Measurements from ENCODE around the gene LPAR5.
A peak's percentile ranks its signal among the peaks of the same experiment; 100 is the strongest.

LPAR5 gene

DNA sequence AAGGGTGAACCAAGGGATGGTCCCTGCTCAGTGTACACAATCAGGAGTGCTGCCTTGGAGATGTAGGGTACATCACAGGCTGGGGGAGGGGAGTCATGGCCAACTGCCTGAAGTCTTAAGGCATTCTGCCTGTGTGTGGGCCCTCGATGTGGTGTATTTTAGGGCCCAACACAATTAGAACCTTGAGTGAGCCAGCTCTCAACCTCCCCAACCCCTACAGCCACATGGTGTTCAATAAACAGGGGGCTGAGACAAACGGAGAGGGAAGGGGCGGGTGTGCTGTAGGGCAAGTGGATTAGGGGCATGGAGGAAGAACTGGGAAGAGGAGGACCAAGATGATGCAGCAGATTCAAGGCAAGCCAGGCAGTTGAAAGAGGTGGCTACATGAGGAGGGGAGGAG lies 20.0 kb downstream of the LPAR5 start:
- TF ChIP-seq, protein P1, sequence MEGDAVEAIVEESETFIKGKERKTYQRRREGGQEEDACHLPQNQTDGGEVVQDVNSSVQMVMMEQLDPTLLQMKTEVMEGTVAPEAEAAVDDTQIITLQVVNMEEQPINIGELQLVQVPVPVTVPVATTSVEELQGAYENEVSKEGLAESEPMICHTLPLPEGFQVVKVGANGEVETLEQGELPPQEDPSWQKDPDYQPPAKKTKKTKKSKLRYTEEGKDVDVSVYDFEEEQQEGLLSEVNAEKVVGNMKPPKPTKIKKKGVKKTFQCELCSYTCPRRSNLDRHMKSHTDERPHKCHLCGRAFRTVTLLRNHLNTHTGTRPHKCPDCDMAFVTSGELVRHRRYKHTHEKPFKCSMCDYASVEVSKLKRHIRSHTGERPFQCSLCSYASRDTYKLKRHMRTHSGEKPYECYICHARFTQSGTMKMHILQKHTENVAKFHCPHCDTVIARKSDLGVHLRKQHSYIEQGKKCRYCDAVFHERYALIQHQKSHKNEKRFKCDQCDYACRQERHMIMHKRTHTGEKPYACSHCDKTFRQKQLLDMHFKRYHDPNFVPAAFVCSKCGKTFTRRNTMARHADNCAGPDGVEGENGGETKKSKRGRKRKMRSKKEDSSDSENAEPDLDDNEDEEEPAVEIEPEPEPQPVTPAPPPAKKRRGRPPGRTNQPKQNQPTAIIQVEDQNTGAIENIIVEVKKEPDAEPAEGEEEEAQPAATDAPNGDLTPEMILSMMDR (IDR thresholded peaks at IDR 0.05; ENCODE audit: insufficient read depth, low read depth, low read length, missing control alignments) = no peak
- no peak overlapping the region for H3K4me3 ChIP-seq (ENCODE audit: low read depth, low read length)
- no peak for DNase-seq (ENCODE audit: low read depth)

DNA sequence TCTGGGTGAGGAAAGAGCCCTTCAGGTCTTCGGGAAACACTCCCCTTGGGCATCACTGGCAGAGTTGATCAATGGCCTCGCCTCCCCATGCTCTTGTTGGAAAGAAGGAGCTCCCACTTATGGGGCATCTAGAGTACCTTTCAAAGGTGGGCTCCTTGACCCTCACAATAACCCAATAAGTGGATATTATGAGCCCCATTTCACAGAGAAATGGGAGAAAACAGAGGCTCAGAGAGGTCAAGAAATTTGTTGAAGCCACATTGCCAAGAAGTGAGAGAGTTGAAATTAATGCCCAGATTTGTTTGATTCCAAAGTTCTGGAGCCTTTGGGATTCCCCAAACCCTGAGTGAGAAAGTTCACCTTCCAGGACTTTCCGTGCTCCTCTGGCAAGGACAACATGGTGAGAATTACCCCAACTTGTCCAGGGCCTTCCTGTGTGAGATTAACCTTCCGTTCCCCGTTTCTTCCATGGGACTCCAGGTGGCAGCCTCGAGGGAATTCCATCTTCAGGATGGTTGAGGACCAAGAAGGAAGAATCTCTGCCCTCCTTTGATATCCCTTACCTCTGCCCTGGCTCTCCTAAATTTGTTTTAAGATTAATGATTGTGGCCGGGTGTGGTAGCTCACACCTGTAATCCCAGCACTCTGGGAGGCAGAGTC lies 21.1 kb downstream of the LPAR5 start:
- no peak overlapping the region for H3K4me3 ChIP-seq (ENCODE audit: low read depth, low read length)
- TF ChIP-seq, protein P1 (IDR thresholded peaks at IDR 0.05; ENCODE audit: insufficient read depth, low read depth, low read length, missing control alignments) = no peak
- no peak for DNase-seq (ENCODE audit: low read depth)

DNA sequence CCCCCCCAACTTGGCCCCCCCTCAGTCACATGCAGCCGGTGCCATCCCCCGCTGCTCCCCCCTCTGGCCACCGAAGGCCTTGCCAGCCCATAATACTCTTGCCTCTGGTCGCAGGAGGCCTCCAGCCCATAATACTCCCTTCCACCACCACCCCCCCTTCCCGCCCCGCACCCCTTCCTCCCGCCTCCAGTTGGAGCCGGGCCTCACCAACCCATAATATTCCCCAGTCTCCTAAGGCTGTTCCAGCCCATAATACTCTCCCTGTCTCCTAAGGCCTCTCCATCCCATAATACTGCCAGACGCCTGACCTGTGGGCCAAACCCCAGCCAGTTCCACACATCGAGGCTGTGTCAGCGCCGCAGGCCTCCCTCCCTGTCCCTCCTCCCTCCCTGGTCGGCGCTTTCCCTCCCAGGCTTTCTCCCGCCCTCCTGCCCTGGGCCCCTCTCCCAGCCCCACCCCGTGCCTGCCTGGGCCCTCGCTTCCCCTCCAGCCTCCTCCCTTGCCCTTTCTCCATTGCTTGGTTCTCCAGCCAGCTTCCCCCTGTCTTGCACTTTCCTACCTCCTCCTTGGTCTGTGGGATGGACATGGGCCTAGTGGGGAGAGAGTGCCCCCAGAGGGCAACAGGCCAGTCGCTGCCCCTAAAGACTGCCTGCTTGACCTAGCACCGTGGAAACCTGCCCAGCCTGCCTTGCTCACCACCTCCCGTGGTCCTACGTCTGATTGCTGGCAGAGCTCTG lies 21.8 kb downstream of the LPAR5 start:
- DNase-seq (ENCODE audit: low read depth) = peak; percentile 82
- TF ChIP-seq, protein P1 (IDR thresholded peaks at IDR 0.05; ENCODE audit: insufficient read depth, low read depth, low read length, missing control alignments) = peak; percentile 6
- no peak overlapping the region for H3K4me3 ChIP-seq (ENCODE audit: low read depth, low read length)

DNA sequence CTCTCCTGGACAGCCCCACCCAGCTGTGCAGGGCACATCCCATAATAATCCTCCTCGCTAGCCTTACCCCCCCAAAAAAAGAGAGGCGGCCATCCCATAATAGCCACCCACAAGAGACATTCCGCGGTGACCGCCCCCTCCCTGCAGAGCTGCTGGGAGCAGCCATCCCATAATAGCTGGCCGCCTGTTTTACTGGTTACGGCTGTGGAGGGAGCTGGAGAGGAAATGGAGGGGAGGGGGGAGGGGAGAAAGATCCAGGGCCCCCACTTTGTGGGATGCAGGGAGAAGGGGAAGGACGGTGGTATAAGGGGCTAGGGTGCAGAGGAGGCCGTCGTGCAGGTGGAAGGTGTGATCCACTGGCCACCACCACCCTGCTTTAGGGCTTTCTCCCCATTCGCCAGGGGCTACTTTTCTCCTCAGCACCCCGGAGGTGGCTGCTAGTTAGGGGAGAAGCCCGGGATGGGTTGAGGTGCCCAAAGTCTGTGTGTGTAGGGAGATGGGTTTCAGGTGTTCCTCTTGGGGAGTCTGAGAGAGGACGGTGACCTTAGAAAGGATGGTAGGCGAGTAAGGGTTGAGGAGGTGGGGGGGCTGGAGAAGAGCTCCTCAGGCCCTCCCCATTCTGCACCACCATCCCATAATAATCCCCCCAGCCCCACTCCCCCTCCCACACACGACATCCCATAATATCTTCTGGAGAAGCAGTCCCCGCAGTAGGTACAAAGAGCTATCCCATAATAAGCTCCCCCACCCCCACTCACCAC lies 22.6 kb downstream of the LPAR5 start:
- TF ChIP-seq, protein P1 (IDR thresholded peaks at IDR 0.05; ENCODE audit: insufficient read depth, low read depth, low read length, missing control alignments) = no peak
- peak; percentile 75 for DNase-seq (ENCODE audit: low read depth)
- H3K4me3 ChIP-seq (ENCODE audit: low read depth, low read length) = no peak overlapping the region

DNA sequence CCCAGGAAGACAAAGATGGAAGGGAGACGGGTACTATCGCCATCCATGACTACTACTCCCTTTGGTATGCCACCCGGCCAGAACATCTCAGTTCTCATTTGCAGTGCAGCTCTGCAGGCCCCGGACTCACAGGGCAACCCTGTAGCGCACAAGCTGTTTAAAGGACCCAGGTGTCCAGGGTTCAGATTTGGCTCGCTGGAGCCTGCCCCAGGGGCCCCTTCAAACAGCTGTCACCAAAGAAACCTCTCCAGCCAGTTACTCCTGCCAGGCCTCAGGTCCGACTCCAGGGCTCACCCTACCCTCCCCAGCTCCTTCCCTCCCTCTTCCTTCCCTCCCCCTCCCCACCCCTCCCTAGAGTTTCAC lies 23.1 kb downstream of the LPAR5 start:
- DNase-seq (ENCODE audit: low read depth) = no peak
- H3K4me3 ChIP-seq (ENCODE audit: low read depth, low read length) = no peak overlapping the region
- TF ChIP-seq, protein P1 (IDR thresholded peaks at IDR 0.05; ENCODE audit: insufficient read depth, low read depth, low read length, missing control alignments) = no peak

DNA sequence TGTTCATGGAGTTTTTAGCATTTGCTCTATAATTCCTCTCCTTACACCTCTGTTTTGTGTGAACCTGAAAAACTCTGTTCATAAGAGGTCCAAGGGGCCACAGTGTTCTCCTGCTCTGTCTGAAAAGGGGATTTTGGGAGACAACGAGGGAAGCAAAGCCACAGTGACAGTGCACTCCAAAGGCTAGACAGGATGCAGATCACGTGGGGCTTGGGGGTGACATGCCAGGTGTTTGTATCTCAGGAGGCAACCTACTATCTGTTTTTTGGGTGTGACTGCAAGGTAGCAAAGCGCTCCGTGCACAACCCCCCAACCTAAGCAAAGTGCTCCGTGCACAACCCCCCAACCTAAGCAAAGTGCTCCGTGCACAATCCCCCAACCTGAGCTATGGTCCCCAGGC lies 23.5 kb downstream of the LPAR5 start:
- TF ChIP-seq, protein P1 (IDR thresholded peaks at IDR 0.05; ENCODE audit: insufficient read depth, low read depth, low read length, missing control alignments) = no peak
- no peak for DNase-seq (ENCODE audit: low read depth)
- H3K4me3 ChIP-seq (ENCODE audit: low read depth, low read length) = no peak overlapping the region

Data from GM12865 (cell line).